CD14-positive monocyte (primary cell): ENCODE results near the gene C2CD2. TPM values are rescaled to one million over a fixed set of nuclear protein-coding genes. Genes with fewer than 3 reads are reported as not detected.

Experiments
- DNase-seq, 3 donors: peaks; one replicate each; pipeline ENCODE4 v3.0.0-alpha.2; 2011 to 2022
- H2AFZ ChIP-seq: 2 replicates; pipeline ENCODE4 v1.6.0; 2012; ENCODE audit warnings: mild to moderate bottlenecking, low read depth, low read length, inconsistent platforms; ENCODE audit not compliant: insufficient read depth, poor library complexity, severe bottlenecking
- H3K27ac ChIP-seq, 2 donors: 1 replicate in 1 of 2; 2 replicates in 1 of 2; pipeline ENCODE4 v1.5.1; 2012 to 2013; ENCODE audit warnings: low read length in 2 of 2, control low read depth in 1 of 2, inconsistent platforms in 1 of 2, low read depth in 1 of 2, mild to moderate bottlenecking in 1 of 2
- H3K27me3 ChIP-seq, 2 donors: one replicate each; pipeline versions ENCODE4 v1.6.0 to v1.6.1; 2011 to 2013; ENCODE audit warnings: low read length in 2 of 2; ENCODE audit not compliant: control insufficient read depth in 2 of 2, insufficient read depth in 2 of 2
- H3K36me3 ChIP-seq, 2 donors: replicated peaks in 1 of 2; 1 replicate in 1 of 2; 2 replicates in 1 of 2; pipeline versions ENCODE4 v1.5.1 to v1.6.1; 2012 to 2013; ENCODE audit warnings: low read length in 2 of 2, control low read depth in 1 of 2, inconsistent platforms in 1 of 2, mild to moderate bottlenecking in 1 of 2; ENCODE audit not compliant: insufficient read depth in 2 of 2, control insufficient read depth in 1 of 2
- H3K4me1 ChIP-seq, 2 donors: 1 replicate in 1 of 2; 2 replicates in 1 of 2; pipeline versions ENCODE4 v1.5.1 to v1.6.1; 2012 to 2013; ENCODE audit warnings: low read length in 2 of 2, control low read depth in 1 of 2, inconsistent platforms in 1 of 2, mild to moderate bottlenecking in 1 of 2, moderate library complexity in 1 of 2; ENCODE audit not compliant: insufficient read depth in 2 of 2, control insufficient read depth in 1 of 2
- H3K4me2 ChIP-seq: replicated peaks from 2 replicates; pipeline ENCODE3; 2012; ENCODE audit warnings: low read length, moderate library complexity, mild to moderate bottlenecking; ENCODE audit not compliant: poor library complexity, severe bottlenecking; ENCODE audit errors: extremely low read depth
- H3K4me3 ChIP-seq, 3 experiments: fragments of 200-600 bp in 1 of 3; sonication (generic) in 1 of 3; replicated peaks in 1 of 3; 1 replicate in 2 of 3; 2 replicates in 1 of 3; pipeline ENCODE4 v1.5.1; 2011 to 2013; ENCODE audit warnings: low read length in 3 of 3, mild to moderate bottlenecking in 3 of 3, control low read depth in 2 of 3, low read depth in 2 of 3, inconsistent platforms in 1 of 3, moderate library complexity in 1 of 3
- H3K79me2 ChIP-seq: 2 replicates; pipeline ENCODE4 v1.6.0; 2012; ENCODE audit warnings: mild to moderate bottlenecking, control low read depth, inconsistent platforms, low read length, moderate library complexity; ENCODE audit not compliant: insufficient read depth
- H3K9ac ChIP-seq: 2 replicates; pipeline ENCODE4 v1.6.0; 2017; ENCODE audit warnings: low read length, mild to moderate bottlenecking; ENCODE audit not compliant: insufficient read depth, poor library complexity, severe bottlenecking
- H3K9me3 ChIP-seq, 2 donors: replicated peaks in 1 of 2; 1 replicate in 1 of 2; 2 replicates in 1 of 2; pipeline versions ENCODE4 v1.5.1 to v1.6.1; 2012 to 2013; ENCODE audit warnings: low read length in 2 of 2, control low read depth in 1 of 2; ENCODE audit not compliant: control insufficient read depth in 1 of 2, insufficient read depth in 1 of 2
- H4K20me1 ChIP-seq: 2 replicates; pipeline ENCODE4 v1.6.0; 2012; ENCODE audit warnings: mild to moderate bottlenecking, low read length, control low read depth, moderate library complexity; ENCODE audit not compliant: insufficient read depth
- H3K27ac Mint-ChIP-seq, 7 donors: one replicate each; pipeline ENCODE4 v1.8.0; 2020; ENCODE audit warnings: mild to moderate bottlenecking in 7 of 7, mixed read lengths in 7 of 7, moderate library complexity in 6 of 7, inconsistent platforms in 2 of 7
- H3K27me3 Mint-ChIP-seq, 3 donors: one replicate each; pipeline ENCODE4 v1.8.0; 2021 to 2022; ENCODE audit warnings: low read depth in 3 of 3, mild to moderate bottlenecking in 3 of 3, mixed read lengths in 3 of 3, moderate library complexity in 3 of 3, inconsistent platforms in 1 of 3
- H3K36me3 Mint-ChIP-seq, 2 donors: one replicate each; pipeline ENCODE4 v1.8.0; 2020; ENCODE audit warnings: mixed read lengths in 2 of 2, inconsistent platforms in 1 of 2, mild to moderate bottlenecking in 1 of 2
- H3K4me1 Mint-ChIP-seq: one replicate; pipeline ENCODE4 v1.8.0; 2020; ENCODE audit warnings: mild to moderate bottlenecking, mixed read lengths
- H3K4me3 Mint-ChIP-seq, 2 donors: one replicate each; pipeline ENCODE4 v1.8.0; 2020; ENCODE audit warnings: mild to moderate bottlenecking in 2 of 2, mixed read lengths in 2 of 2, moderate library complexity in 1 of 2
- H3K9me3 Mint-ChIP-seq, 7 donors: one replicate each; pipeline ENCODE4 v1.8.0; 2020 to 2022; ENCODE audit warnings: mixed read lengths in 7 of 7, mild to moderate bottlenecking in 6 of 7, moderate library complexity in 6 of 7, inconsistent platforms in 2 of 7
- CTCF ChIP-seq: fragments of 200-600 bp; IDR thresholded peaks from one replicate; pipeline ENCODE4 v1.8.0; 2022; ENCODE audit warnings: antibody characterized with exemption, mild to moderate bottlenecking
- WGBS: methylation state at CpG from one replicate; pipeline ENCODE4 v1.1.5; 2013; ENCODE audit warnings: missing lambda C conversion rate; ENCODE audit not compliant: insufficient coverage; 5-methylcytosine and 5-hydroxymethylcytosine counted together
- intact Hi-C, 2 donors: fragments of 100-400 bp; cut with micrococcal nuclease; formaldehyde crosslinking; loops; one replicate each; pipeline versions ENCODE4 v1.15.0 to v1.15.1; 2023
- polyA plus RNA-seq, 3 donors: library from polyadenylated mRNA; depleted of rRNA in 1 of 3; unstranded in 2 of 3; stranded (reverse) in 1 of 3; fragments of 300-500 nt in 2 of 3; fragments of >200 nt in 1 of 3; fragmentation: Illumina TruSeq in 2 of 3; gene quantifications; 1 replicate in 2 of 3; 2 replicates in 1 of 3; pipeline ENCODE4 v1.2.3, GENCODE V29; 2012 to 2021

C2CD2 gene
- polyA plus RNA-seq, 3 donors: 1.4 to 17.0 (median 3.8) TPM

- WGBS: 93% methylated on average over 5 of the region's 5 CpGs
These were observed 11.2 kb upstream of the C2CD2 start for GRCh38 chr21:41965045-41965444.

GRCh38 chr21:41964171-41964570, 10.4 kb upstream of the C2CD2 start:
- intact Hi-C loops: no loop called here
- Histone ChIP-seq H3K27me3 (no peaks in the 10 kb centered on the region), H3K27ac (no peak overlapping the region), H3K36me3 (no peaks in the 10 kb centered on the region), H3K4me2 (no peak overlapping the region), H3K4me1 (peaks cover 0 to 3% of the 10 kb centered on the region in 2 donors), H3K9ac (no peak overlapping the region), H2AFZ (no peak overlapping the region), H3K9me3 (no peaks in the 10 kb centered on the region), H4K20me1 (no peaks in the 10 kb centered on the region), H3K79me2 (no peaks in the 10 kb centered on the region), H3K4me3 (no peak overlapping the region)
- Mint-ChIP-seq H3K27ac (no peak overlapping the region), H3K36me3 (no peaks in the 10 kb centered on the region), H3K4me3 (no peak overlapping the region), H3K4me1 (peaks cover 8% of the 10 kb centered on the region), H3K9me3 (no peaks in the 10 kb centered on the region), H3K27me3 (peaks cover 5 to 10% (median 7%) of the 10 kb centered on the region in 3 donors)
- no peak for DNase-seq
- no peak for TF ChIP-seq CTCF
- 98% methylated on average over 6 of the region's 8 CpGs for WGBS

More at GRCh38 chr21:41965045-41965444, 11.2 kb upstream of the C2CD2 start:
- H3K36me3 Mint-ChIP-seq: no peaks in the 10 kb centered on the region
- H3K4me3 Mint-ChIP-seq: no peak overlapping the region
- Histone ChIP-seq H3K4me3 (no peak overlapping the region), H3K79me2 (no peaks in the 10 kb centered on the region), H3K36me3 (no peaks in the 10 kb centered on the region), H2AFZ (no peak overlapping the region), H3K4me2 (no peak overlapping the region), H3K4me1 (peaks cover 0 to 3% of the 10 kb centered on the region in 2 donors), H3K27ac (no peak overlapping the region), H3K9ac (no peak overlapping the region), H3K9me3 (no peaks in the 10 kb centered on the region), H3K27me3 (no peaks in the 10 kb centered on the region), H4K20me1 (no peaks in the 10 kb centered on the region)
- intact Hi-C loops: no loop called here
- DNase-seq: no peak
- no peak for TF ChIP-seq CTCF
- H3K27ac Mint-ChIP-seq: peak overlapping the region in 1 of 7 donors; percentile 60
- no peaks in the 10 kb centered on the region for H3K9me3 Mint-ChIP-seq
- peaks cover 8% of the 10 kb centered on the region for H3K4me1 Mint-ChIP-seq
- H3K27me3 Mint-ChIP-seq: peaks cover 5 to 10% (median 7%) of the 10 kb centered on the region in 3 donors
